Spleen (tissue), 7 donors: ENCODE measurements around the gene CASKIN2.

Experiments
- CTCF ChIP-seq, 11 experiments: fragments of 200-600 bp in 7 of 11; fragments of 450-650 bp in 4 of 11; sonication (generic) in 4 of 11; IDR thresholded peaks in 8 of 11; conservative IDR thresholded peaks in 3 of 11; 1 replicate in 7 of 11; 2 replicates in 4 of 11; pipeline versions ENCODE4 v1.4.0 to v1.8.0; 2016 to 2021; ENCODE audit warnings: antibody characterized with exemption in 11 of 11, inconsistent platforms in 4 of 11, mild to moderate bottlenecking in 1 of 11
- POLR2A ChIP-seq, 3 donors: fragments of 450-650 bp; IDR thresholded peaks; one replicate each; pipeline ENCODE4 v1.5.1; 2017; ENCODE audit warnings: antibody characterized with exemption in 3 of 3, mild to moderate bottlenecking in 1 of 3
- POLR2AphosphoS5 ChIP-seq, 3 donors: sonication (generic); formaldehyde crosslinking; IDR thresholded peaks; one replicate each; pipeline ENCODE4 v1.5.1; 2017; ENCODE audit warnings: antibody characterized with exemption in 3 of 3
- donor health status: DM: no; HTN: no; CAD: no; lungs with moderate emphysema.
- donor health status: DM: no; HTN: no; CAD: no.
- donor health status: DM: no; HTN: no; CAD: no.

GRCh38 chr17:75475851-75476250, 39.5 kb downstream of the CASKIN2 start:
- TF ChIP-seq CTCF (IDR thresholded peaks at IDR 0.05 in 8 of 11, conservative IDR thresholded peaks at IDR 0.05 in 3 of 11): no peak
- TF ChIP-seq POLR2AphosphoS5 (IDR thresholded peaks at IDR 0.05): peak in 1 of 3 donors; percentile 18
- no peak for TF ChIP-seq POLR2A (IDR thresholded peaks at IDR 0.05)
